Smooth muscle cell of the pulmonary artery (primary cell): ENCODE data around the gene DSCAM. TPM values are rescaled to one million over a fixed set of nuclear protein-coding genes. Genes with fewer than 3 reads are reported as not detected.

Source experiments
- total RNA-seq: library from RNA; depleted of rRNA; stranded (reverse); fragments of >200 nt; gene quantifications from 2 replicates; pipeline ENCODE4 v1.2.3, GENCODE V29; 2014

DSCAM gene
- total RNA-seq, result 0.26 TPM in 1 of 2 replicates, not detected in the other

GRCh38 chr21:40846587-40847411 lies at the start of gene DSCAM:
DSCAM (minus strand) TSS chr21:40847158; CDS start chr21:40846661, 497 bp downstream.

